Measurements from ENCODE around the gene CRYBB1. TPM values are rescaled to one million over a fixed set of nuclear protein-coding genes. Genes with fewer than 3 reads are reported as not detected.
A peak's percentile ranks its signal among the peaks of the same experiment; 100 is the strongest.

The CRYBB1 gene
- total and polyA plus RNA-seq, 4 donors, result 1.4 to 3.6 (median 3.2) TPM

DNA sequence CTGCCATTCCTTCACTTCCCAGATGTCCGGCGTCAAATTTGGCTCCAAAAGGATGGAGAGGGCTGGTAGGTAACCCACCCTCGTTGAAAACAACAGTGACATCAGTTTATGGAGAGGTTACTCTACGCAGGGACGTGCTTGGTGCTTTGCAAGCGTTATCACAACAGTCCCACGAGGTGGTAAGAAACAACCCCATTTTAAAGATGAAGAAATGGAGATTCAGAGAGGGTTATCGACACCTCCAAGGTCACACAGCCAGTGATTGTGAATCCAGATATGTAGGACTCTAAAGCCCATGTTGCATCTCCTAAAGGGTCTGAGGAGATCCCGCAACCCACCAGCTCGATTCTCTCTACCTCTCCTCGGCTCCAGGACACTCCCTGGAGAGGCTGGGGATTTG, 40.3 kb upstream of the CRYBB1 start:
- DNase-seq (ENCODE audit: low read depth in 4 of 6, low spot score in 6 of 6), result peak in 2 of 6 donors; percentile 40 to 58
- Histone ChIP-seq H3K27ac (ENCODE audit: low read depth, low read length) (no peak overlapping the region), H3K36me3 (ENCODE audit: control insufficient read depth, insufficient read depth, low read length) (no peaks in the 10 kb centered on the region), H3K4me1 (ENCODE audit: control insufficient read depth, insufficient read depth, low read length) (peaks cover 32% of the 10 kb centered on the region), H3K27me3 (ENCODE audit: control insufficient read depth, insufficient read depth, low read length) (peaks cover 30% of the 10 kb centered on the region), H3K9me3 (ENCODE audit: control insufficient read depth, insufficient read depth, low read length) (no peaks in the 10 kb centered on the region), H3K4me3 (ENCODE audit: low read depth, low read length) (peak overlapping the region; percentile 44)
- WGBS (ENCODE audit: insufficient coverage), result 0% methylated on average over 9 of the region's 11 CpGs

- Histone ChIP-seq H3K36me3 (ENCODE audit: control insufficient read depth, insufficient read depth, low read length) (no peaks in the 10 kb centered on the region), H3K4me3 (ENCODE audit: low read depth, low read length) (peak within 1 kb of the TSS; percentile 44), H3K27me3 (ENCODE audit: control insufficient read depth, insufficient read depth, low read length) (peaks cover 30% of the 10 kb centered on the region), H3K9me3 (ENCODE audit: control insufficient read depth, insufficient read depth, low read length) (no peaks in the 10 kb centered on the region), H3K4me1 (ENCODE audit: control insufficient read depth, insufficient read depth, low read length) (peaks cover 32% of the 10 kb centered on the region), H3K27ac (ENCODE audit: low read depth, low read length) (peak within 1 kb of the TSS; percentile 29)
- WGBS (ENCODE audit: insufficient coverage), result 1% methylated on average over 51 of the region's 62 CpGs
- DNase-seq (ENCODE audit: low read depth in 4 of 6, low spot score in 6 of 6), result peak in 2 of 6 donors; percentile 93 to 97
Measured at GRCh38 chr22:26656891-26657851, 39.3 kb upstream of the CRYBB1 start, which contains the start of gene MIAT. Gene MIAT, plus strand, starts transcription at chr22:26657588.

DNA sequence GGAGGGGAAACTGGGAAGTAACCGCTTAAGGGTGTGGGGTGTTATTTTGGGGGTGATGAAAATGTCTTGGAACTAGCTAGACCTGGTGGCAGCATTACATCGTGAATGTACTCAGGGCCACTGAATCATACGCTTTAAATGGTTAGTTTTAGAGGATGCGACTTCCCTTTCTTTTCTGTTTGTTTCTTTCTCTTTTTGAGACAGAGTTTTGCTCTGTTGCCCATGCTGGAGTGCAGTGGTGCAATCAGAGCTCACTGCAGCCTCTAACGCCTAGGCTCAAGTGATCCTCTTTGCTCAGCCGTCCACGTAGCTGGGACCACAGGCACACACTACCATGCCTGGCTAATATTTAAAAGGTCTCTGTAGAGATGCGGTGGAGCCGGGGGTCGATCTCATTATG, 34.0 kb upstream of the CRYBB1 start:
- peaks cover 21% of the 10 kb centered on the region for H3K4me1 ChIP-seq (ENCODE audit: control insufficient read depth, insufficient read depth, low read length)
- H3K27me3 ChIP-seq (ENCODE audit: control insufficient read depth, insufficient read depth, low read length), result peaks cover 13% of the 10 kb centered on the region
- 65% methylated on average over 9 of the region's 10 CpGs for WGBS (ENCODE audit: insufficient coverage)

GRCh38 chr22:26650722-26651421, 33.0 kb upstream of the CRYBB1 start:
- H3K9me3 ChIP-seq (ENCODE audit: control insufficient read depth, insufficient read depth, low read length), result no peaks in the 10 kb centered on the region
- peaks cover 9% of the 10 kb centered on the region for H3K27me3 ChIP-seq (ENCODE audit: control insufficient read depth, insufficient read depth, low read length)
- H3K4me3 ChIP-seq (ENCODE audit: low read depth, low read length), result no peak overlapping the region
- no peak for DNase-seq (ENCODE audit: low read depth in 4 of 6, low spot score in 6 of 6)
- H3K4me1 ChIP-seq (ENCODE audit: control insufficient read depth, insufficient read depth, low read length), result peaks cover 22% of the 10 kb centered on the region
- no peak overlapping the region for H3K27ac ChIP-seq (ENCODE audit: low read depth, low read length)
- WGBS (ENCODE audit: insufficient coverage), result no CpG with 5 or more reads among the region's 6 CpGs
- no peaks in the 10 kb centered on the region for H3K36me3 ChIP-seq (ENCODE audit: control insufficient read depth, insufficient read depth, low read length)

More for the DNA sequence above, 34.0 kb upstream of the CRYBB1 start:
- Histone ChIP-seq H3K27ac (ENCODE audit: low read depth, low read length) (no peak overlapping the region), H3K9me3 (ENCODE audit: control insufficient read depth, insufficient read depth, low read length) (no peaks in the 10 kb centered on the region), H3K4me3 (ENCODE audit: low read depth, low read length) (no peak overlapping the region), H3K36me3 (ENCODE audit: control insufficient read depth, insufficient read depth, low read length) (no peaks in the 10 kb centered on the region)
- DNase-seq (ENCODE audit: low read depth in 4 of 6, low spot score in 6 of 6), result no peak

GRCh38 chr22:26648528-26649388, 30.9 kb upstream of the CRYBB1 start:
- WGBS (ENCODE audit: insufficient coverage), result 58% methylated on average over 3 of the region's 6 CpGs
- Histone ChIP-seq H3K36me3 (ENCODE audit: control insufficient read depth, insufficient read depth, low read length) (no peaks in the 10 kb centered on the region), H3K4me1 (ENCODE audit: control insufficient read depth, insufficient read depth, low read length) (peaks cover 30% of the 10 kb centered on the region), H3K9me3 (ENCODE audit: control insufficient read depth, insufficient read depth, low read length) (no peaks in the 10 kb centered on the region), H3K27me3 (ENCODE audit: control insufficient read depth, insufficient read depth, low read length) (peaks cover 9% of the 10 kb centered on the region), H3K4me3 (ENCODE audit: low read depth, low read length) (no peak overlapping the region), H3K27ac (ENCODE audit: low read depth, low read length) (no peak overlapping the region)
- DNase-seq (ENCODE audit: low read depth in 4 of 6, low spot score in 6 of 6), result peak in 1 of 6 donors; percentile 76

DNA sequence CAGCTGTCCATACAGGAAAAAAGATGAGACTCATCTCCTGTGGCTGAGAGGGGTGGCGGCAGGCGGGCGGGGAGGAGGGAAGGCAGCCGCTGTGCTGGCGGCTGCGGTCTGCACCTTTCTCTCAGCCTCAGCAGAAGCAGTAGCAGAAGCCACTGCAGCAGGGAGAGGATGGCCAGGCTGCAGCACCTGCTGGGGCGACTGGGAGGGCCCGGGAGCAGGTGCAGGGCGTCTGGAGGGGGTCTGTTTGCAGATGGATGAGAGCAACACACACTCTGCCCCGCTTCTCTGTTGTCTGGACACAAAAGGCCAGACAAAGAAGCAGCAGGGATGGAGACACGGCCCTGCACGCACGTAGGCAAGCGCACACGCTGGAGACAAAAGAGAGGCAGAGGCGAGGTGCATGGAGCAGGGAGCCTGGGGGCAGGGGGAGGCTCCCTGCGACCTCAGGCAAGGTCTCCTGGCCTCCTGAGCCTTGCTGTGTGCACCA, 30.2 kb upstream of the CRYBB1 start:
- 4% methylated on average over 17 of the region's 17 CpGs for WGBS (ENCODE audit: insufficient coverage)

GRCh38 chr22:26646158-26646557, 28.3 kb upstream of the CRYBB1 start:
- Histone ChIP-seq H3K36me3 (ENCODE audit: control insufficient read depth, insufficient read depth, low read length) (no peaks in the 10 kb centered on the region), H3K4me3 (ENCODE audit: low read depth, low read length) (no peak overlapping the region), H3K4me1 (ENCODE audit: control insufficient read depth, insufficient read depth, low read length) (peaks cover 35% of the 10 kb centered on the region), H3K27me3 (ENCODE audit: control insufficient read depth, insufficient read depth, low read length) (peaks cover 9% of the 10 kb centered on the region), H3K27ac (ENCODE audit: low read depth, low read length) (no peak overlapping the region), H3K9me3 (ENCODE audit: control insufficient read depth, insufficient read depth, low read length) (no peaks in the 10 kb centered on the region)
- DNase-seq (ENCODE audit: low read depth in 4 of 6, low spot score in 6 of 6), result peak in 1 of 6 donors; percentile 69
- WGBS (ENCODE audit: insufficient coverage), result 47% methylated on average over 5 of the region's 5 CpGs

More for the DNA sequence above, 30.2 kb upstream of the CRYBB1 start:
- peaks cover 9% of the 10 kb centered on the region for H3K27me3 ChIP-seq (ENCODE audit: control insufficient read depth, insufficient read depth, low read length)
- H3K4me1 ChIP-seq (ENCODE audit: control insufficient read depth, insufficient read depth, low read length), result peaks cover 31% of the 10 kb centered on the region
- H3K36me3 ChIP-seq (ENCODE audit: control insufficient read depth, insufficient read depth, low read length), result no peaks in the 10 kb centered on the region
- peak in 2 of 6 donors; percentile 70 to 90 for DNase-seq (ENCODE audit: low read depth in 4 of 6, low spot score in 6 of 6)
- no peaks in the 10 kb centered on the region for H3K9me3 ChIP-seq (ENCODE audit: control insufficient read depth, insufficient read depth, low read length)
- no peak overlapping the region for H3K4me3 ChIP-seq (ENCODE audit: low read depth, low read length)
- H3K27ac ChIP-seq (ENCODE audit: low read depth, low read length), result no peak overlapping the region

- Histone ChIP-seq H3K27ac (ENCODE audit: low read depth, low read length) (no peak overlapping the region), H3K4me1 (ENCODE audit: control insufficient read depth, insufficient read depth, low read length) (peaks cover 33% of the 10 kb centered on the region), H3K9me3 (ENCODE audit: control insufficient read depth, insufficient read depth, low read length) (no peaks in the 10 kb centered on the region), H3K4me3 (ENCODE audit: low read depth, low read length) (no peak overlapping the region), H3K36me3 (ENCODE audit: control insufficient read depth, insufficient read depth, low read length) (no peaks in the 10 kb centered on the region), H3K27me3 (ENCODE audit: control insufficient read depth, insufficient read depth, low read length) (peaks cover 9% of the 10 kb centered on the region)
- no peak for DNase-seq (ENCODE audit: low read depth in 4 of 6, low spot score in 6 of 6)
- WGBS (ENCODE audit: insufficient coverage), result 83% methylated on average over 15 of the region's 15 CpGs
Measured at GRCh38 chr22:26643418-26644100, 25.7 kb upstream of the CRYBB1 start.
